Parathyroid adenoma (tissue), 2 donors: ENCODE data around the gene ZNF354C.
"Not testable (repeated sequence)": the region's sequence is repeated elsewhere in the genome, so short reads cannot be mapped to it uniquely, and the experiment has no call there.

Source experiments
- H2AFZ ChIP-seq: fragments of 300-600 bp; sonication (generic); one replicate; pipeline ENCODE4 v1.7.0; 2017; ENCODE audit warnings: antibody characterized with exemption, mild to moderate bottlenecking
- H3K27ac ChIP-seq: fragments of 300-600 bp; sonication (generic); one replicate; pipeline ENCODE4 v1.7.0; 2017
- H3K27me3 ChIP-seq: fragments of 300-600 bp; sonication (generic); one replicate; pipeline ENCODE4 v1.7.0; 2017; ENCODE audit warnings: low read length; ENCODE audit not compliant: control insufficient read depth, insufficient read depth
- H3K36me3 ChIP-seq: fragments of 300-600 bp; sonication (generic); one replicate; pipeline ENCODE4 v1.7.0; 2017; ENCODE audit warnings: low read length; ENCODE audit not compliant: control insufficient read depth, insufficient read depth
- H3K4me1 ChIP-seq: fragments of 300-600 bp; sonication (generic); one replicate; pipeline ENCODE4 v1.7.0; 2017; ENCODE audit warnings: control low read depth
- H3K4me2 ChIP-seq: fragments of 300-600 bp; sonication (generic); one replicate; pipeline ENCODE4 v1.7.0; 2017; ENCODE audit warnings: low read length
- H3K4me3 ChIP-seq: fragments of 300-600 bp; sonication (generic); one replicate; pipeline ENCODE4 v1.7.0; 2017; ENCODE audit warnings: low read depth, low read length
- H3K79me2 ChIP-seq: fragments of 300-600 bp; sonication (generic); one replicate; pipeline ENCODE4 v1.7.0; 2017; ENCODE audit warnings: control low read depth
- H3K9ac ChIP-seq: fragments of 300-600 bp; sonication (generic); one replicate; pipeline ENCODE4 v1.7.0; 2017; ENCODE audit warnings: mild to moderate bottlenecking
- H3K9me3 ChIP-seq: fragments of 300-600 bp; sonication (generic); one replicate; pipeline ENCODE4 v1.7.0; 2017; ENCODE audit warnings: low read length; ENCODE audit not compliant: control insufficient read depth
- CTCF ChIP-seq: fragments of 300-600 bp; sonication (generic); IDR thresholded peaks from one replicate; pipeline ENCODE4 v1.7.0; 2017; ENCODE audit warnings: antibody characterized with exemption, mild to moderate bottlenecking
- donor health status: primary hyperparathyroidism.

The ZNF354C gene

GRCh38 chr5:179061025-179061424 lies 852 bp downstream of the ZNF354C start:
- Histone ChIP-seq H3K36me3 (no peaks in the 10 kb centered on the region), H3K9ac (no peak overlapping the region), H3K4me3 (peak overlapping the region; percentile 81), H2AFZ (no peak overlapping the region), H3K9me3 (no peaks in the 10 kb centered on the region), H3K27me3 (no peaks in the 10 kb centered on the region), H3K27ac (no peak overlapping the region), H3K4me1 (no peaks in the 10 kb centered on the region), H3K79me2 (no peaks in the 10 kb centered on the region), H3K4me2 (peak overlapping the region; percentile 95)
- no peak for TF ChIP-seq CTCF

GRCh38 chr5:179065703-179066102 lies 5.5 kb downstream of the ZNF354C start:
- Histone ChIP-seq H3K27me3 (no peaks in the 10 kb centered on the region), H3K9ac (no peak overlapping the region), H3K4me2 (no peak overlapping the region), H2AFZ (no peak overlapping the region), H3K79me2 (no peaks in the 10 kb centered on the region), H3K4me1 (no peaks in the 10 kb centered on the region), H3K27ac (no peak overlapping the region), H3K4me3 (no peak overlapping the region), H3K9me3 (no peaks in the 10 kb centered on the region), H3K36me3 (no peaks in the 10 kb centered on the region)
- no peak for TF ChIP-seq CTCF

- H3K36me3 ChIP-seq = peaks cover 30% of the 10 kb centered on the region
- H2AFZ ChIP-seq = no peak overlapping the region
- H3K4me2 ChIP-seq = no peak overlapping the region
- TF ChIP-seq CTCF = no peak
- peaks cover 13% of the 10 kb centered on the region for H3K9me3 ChIP-seq
- no peak overlapping the region for H3K4me3 ChIP-seq
- H3K79me2 ChIP-seq = no peaks in the 10 kb centered on the region
- no peaks in the 10 kb centered on the region for H3K27me3 ChIP-seq
- no peak overlapping the region for H3K27ac ChIP-seq
- no peaks in the 10 kb centered on the region for H3K4me1 ChIP-seq
- H3K9ac ChIP-seq = no peak overlapping the region
Observed at GRCh38 chr5:179079165-179079987, 19.2 kb downstream of the ZNF354C start.

- no peak overlapping the region for H3K4me2 ChIP-seq
- no peak for TF ChIP-seq CTCF
- H3K4me1 ChIP-seq = no peaks in the 10 kb centered on the region
- no peak overlapping the region for H2AFZ ChIP-seq
- H3K27me3 ChIP-seq = no peaks in the 10 kb centered on the region
- no peak overlapping the region for H3K4me3 ChIP-seq
- no peak overlapping the region for H3K27ac ChIP-seq
- peaks cover 13% of the 10 kb centered on the region for H3K9me3 ChIP-seq
- H3K36me3 ChIP-seq = peaks cover 30% of the 10 kb centered on the region
- no peak overlapping the region for H3K9ac ChIP-seq
- H3K79me2 ChIP-seq = no peaks in the 10 kb centered on the region
Observed at GRCh38 chr5:179080724-179081123, 20.6 kb downstream of the ZNF354C start.

GRCh38 chr5:179089502-179089901 lies 29.3 kb downstream of the ZNF354C start:
- H3K4me1 ChIP-seq = no peaks in the 10 kb centered on the region
- no peak overlapping the region for H3K27ac ChIP-seq
- H3K9ac ChIP-seq = no peak overlapping the region
- H3K9me3 ChIP-seq = peaks cover 2% of the 10 kb centered on the region
- H3K4me3 ChIP-seq = no peak overlapping the region
- H3K27me3 ChIP-seq = no peaks in the 10 kb centered on the region
- H3K36me3 ChIP-seq = peaks cover 5% of the 10 kb centered on the region
- no peak overlapping the region for H2AFZ ChIP-seq
- no peaks in the 10 kb centered on the region for H3K79me2 ChIP-seq
- no peak overlapping the region for H3K4me2 ChIP-seq
- TF ChIP-seq CTCF = no peak

- H3K4me2 ChIP-seq, H3K9me3 ChIP-seq, H3K27me3 ChIP-seq, H2AFZ ChIP-seq, H3K4me3 ChIP-seq, H3K79me2 ChIP-seq, H3K4me1 ChIP-seq, H3K9ac ChIP-seq, H3K36me3 ChIP-seq, H3K27ac ChIP-seq: not testable (repeated sequence)
Observed at GRCh38 chr5:179101282-179101681, 41.1 kb downstream of the ZNF354C start.
